Ammon's horn (tissue), 1 donor: ENCODE data around the gene HNRNPL.
"Not testable (repeated sequence)": the region's sequence is repeated elsewhere in the genome, so short reads cannot be mapped to it uniquely, and the experiment has no call there.

Source experiments
- DNase-seq: peaks from one replicate; pipeline ENCODE4 v3.0.0-alpha.2; 2016; ENCODE audit warnings: low spot score

Gene HNRNPL

GRCh38 chr19:38801359-38802095 is 48.3 kb downstream of the HNRNPL start:
- DNase-seq, result no peak

- no peak for DNase-seq
These were observed 49.0 kb downstream of the HNRNPL start for GRCh38 chr19:38800577-38801347.

DNA sequence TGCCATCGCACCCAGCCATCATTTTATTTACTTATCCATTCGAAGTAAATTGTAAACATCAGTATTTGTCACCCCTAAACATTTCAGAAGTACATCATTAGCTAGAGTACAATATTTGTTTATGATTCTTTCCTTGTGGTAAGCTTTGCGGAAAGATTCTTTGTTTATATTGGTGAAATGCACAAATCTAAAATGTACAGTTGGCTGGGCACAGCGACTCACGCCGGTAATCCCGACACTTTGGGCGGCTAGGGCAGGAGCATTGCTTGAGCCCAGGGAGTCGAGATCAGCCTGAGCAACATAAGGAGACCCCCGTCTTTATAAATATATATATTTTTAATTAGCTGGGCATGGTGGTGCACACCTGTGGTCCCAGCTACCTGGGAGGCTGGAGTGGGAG is 50.7 kb downstream of the HNRNPL start:
- no peak for DNase-seq

GRCh38 chr19:38797781-38798180 is 52.0 kb downstream of the HNRNPL start:
- not testable (repeated sequence) for DNase-seq

DNA sequence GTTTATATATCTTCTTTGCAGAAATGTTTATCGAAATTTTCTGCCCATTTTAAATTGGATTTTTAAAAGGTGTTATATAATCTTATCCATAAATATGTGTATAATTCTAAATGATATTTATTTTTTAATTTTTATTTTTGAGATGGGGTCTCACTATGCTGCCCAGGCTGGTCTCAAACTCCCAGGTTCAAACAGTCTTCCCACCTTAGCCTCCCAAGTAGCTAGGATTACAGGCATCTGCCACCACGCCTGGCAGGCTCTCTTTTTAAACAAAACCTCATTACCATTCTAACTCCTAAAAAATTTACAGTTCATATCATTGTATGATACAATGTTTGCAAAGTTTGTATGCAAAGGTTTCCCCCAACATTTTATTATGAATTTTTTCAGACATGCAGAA is 53.6 kb downstream of the HNRNPL start:
- DNase-seq, result no peak

DNA sequence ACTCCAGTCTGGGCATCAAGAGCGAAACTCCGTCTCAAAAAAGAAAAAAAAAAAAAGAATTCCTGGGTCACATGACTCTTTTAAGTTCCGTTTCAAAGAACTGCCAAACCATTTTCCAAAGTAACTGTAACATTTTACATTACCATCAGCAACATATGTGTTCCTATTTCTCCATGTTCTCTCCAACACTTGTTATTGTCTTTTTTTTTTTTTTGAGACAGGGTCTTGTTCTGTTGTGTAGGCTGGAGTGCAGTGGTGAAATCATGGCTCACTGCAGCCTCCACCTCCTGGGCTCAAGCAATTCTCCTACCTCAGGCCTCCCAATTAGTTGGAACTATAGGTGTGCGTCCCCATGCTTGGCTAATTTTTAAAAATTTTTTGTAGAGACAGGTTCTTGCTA is 54.2 kb downstream of the HNRNPL start:
- DNase-seq, result no peak

- no peak for DNase-seq
These were observed 56.1 kb downstream of the HNRNPL start for GRCh38 chr19:38793671-38794070.

GRCh38 chr19:38793177-38793576 is 56.6 kb downstream of the HNRNPL start:
- DNase-seq, result no peak

DNA sequence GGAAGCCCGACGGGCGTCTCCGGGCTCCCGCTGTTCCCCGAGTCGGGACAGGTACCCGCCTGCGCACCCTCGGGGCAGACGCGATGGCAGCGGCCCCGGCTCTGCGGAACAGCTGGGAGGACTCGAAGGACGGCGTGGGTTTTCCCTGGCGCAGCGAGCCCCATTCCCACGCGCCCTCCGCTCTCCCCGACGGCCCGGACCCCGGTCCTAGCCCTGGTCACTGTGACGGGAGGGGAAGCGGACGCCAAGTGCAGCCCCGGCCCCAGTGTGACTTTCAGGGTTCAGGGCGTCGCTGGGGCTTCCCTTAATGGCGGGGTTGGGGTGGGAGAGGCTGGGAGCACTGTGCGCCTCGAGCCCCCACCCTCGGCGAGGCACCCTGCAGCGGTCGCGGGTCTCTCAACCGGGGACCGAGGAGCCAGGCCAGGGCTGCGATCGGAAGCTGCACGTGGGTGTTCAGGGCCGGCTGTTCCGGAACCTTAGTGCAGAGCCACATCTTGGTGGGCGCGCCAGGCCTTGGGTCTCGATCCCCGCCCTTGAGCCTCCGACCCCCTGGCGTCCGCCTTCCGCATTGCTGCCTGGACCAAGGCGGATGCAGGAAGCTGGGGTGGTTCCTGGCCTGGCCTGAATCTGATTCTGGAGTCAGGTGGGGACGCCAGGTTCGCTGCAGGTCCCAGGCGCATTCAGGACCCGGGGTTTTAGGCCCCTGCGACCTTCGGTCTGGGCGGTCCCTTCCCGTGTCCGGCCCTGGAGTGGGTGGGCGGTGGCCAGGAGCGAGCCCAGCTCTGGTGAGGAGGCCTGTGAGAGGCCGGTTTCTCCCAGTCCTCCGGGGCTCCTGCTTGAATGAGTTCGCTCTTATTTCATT is 57.3 kb downstream of the HNRNPL start:
- DNase-seq, result no peak

DNA sequence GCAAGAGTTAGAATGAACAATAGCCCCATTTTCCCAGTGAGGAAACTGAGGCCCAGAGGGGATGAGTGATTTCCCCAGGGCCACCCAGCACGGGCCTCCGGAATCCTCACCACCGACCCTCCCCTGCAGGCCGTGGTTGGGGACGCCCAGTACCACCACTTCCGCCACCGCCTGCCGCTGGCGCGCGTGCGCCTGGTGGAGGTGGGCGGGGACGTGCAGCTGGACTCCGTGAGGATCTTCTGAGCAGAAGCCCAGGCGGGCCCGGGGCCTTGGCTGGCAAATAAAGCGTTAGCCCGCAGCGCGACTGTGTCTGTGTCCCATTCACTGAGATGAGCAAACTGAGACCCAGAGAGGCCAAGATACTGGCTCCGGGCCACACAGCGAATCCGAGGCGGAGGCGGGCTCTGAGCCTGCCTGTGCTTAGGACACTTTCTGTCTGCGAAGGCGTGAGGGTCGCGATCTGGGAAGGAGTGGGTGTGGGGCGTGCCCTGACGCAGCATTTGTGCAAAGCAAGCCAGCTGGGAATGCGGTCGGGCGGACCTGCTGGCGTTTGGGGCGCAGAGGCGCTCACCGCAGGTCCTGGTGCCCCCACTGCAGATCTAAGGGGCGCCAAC is 58.2 kb downstream of the HNRNPL start:
- not testable (repeated sequence) for DNase-seq

GRCh38 chr19:38790507-38791403 is 59.0 kb downstream of the HNRNPL start:
- not testable (repeated sequence) for DNase-seq

- no peak for DNase-seq
These were observed 61.1 kb downstream of the HNRNPL start, which contains the start of gene LGALS7B for GRCh38 chr19:38788478-38789243. TSS of gene LGALS7B (plus strand) at chr19:38789200. CDS start at chr19:38789227, 27 bp downstream.

- DNase-seq, result no peak
These were observed 63.1 kb downstream of the HNRNPL start for GRCh38 chr19:38786572-38787265.
